HG03558 (cell line): ENCODE data around the gene ZBTB45.
"Not testable (repeated sequence)": the region's sequence is repeated elsewhere in the genome, so short reads cannot be mapped to it uniquely, and the experiment has no call there.

ENCODE experiments used
- ATAC-seq: cut with Tn5 transposase; IDR thresholded peaks from one replicate; pipeline ENCODE4 v1.9.1; 2021; ENCODE audit warnings: moderate number of reproducible peaks; ENCODE audit not compliant: unreplicated experiment; ENCODE audit errors: extremely low read depth

Gene ZBTB45

DNA sequence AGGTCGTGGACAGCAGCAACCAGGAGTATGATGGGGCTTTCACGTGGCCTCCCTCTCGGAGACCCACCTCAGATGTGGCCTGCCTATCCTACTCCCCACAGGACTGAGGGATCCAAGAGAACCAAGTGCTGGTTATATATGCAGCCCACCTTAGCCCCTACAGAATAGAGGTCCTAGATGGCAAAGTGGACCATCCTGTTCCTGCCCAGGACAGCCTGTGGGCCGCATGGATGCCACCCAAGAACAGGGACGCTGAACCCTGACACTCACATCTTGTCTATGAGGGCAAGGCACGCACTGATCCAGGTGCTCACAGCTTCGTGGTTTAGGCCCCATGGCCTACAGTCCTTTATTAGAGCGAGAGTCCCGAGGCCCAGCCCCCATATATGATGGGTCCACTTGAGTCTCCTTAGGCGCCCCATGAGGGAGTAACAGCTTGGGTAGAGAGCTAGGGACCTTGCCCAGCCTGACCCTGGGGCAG lies 6.4 kb downstream of the ZBTB45 start:
- ATAC-seq = no peak

- ATAC-seq = no peak
Measured at GRCh38 chr19:58511353-58512208, 8.0 kb downstream of the ZBTB45 start, which contains the start of gene SLC27A5. Gene SLC27A5 (minus strand): TSS chr19:58511992. CDS start chr19:58511955, 37 bp downstream.

GRCh38 chr19:58510084-58510862 lies 9.3 kb downstream of the ZBTB45 start:
- ATAC-seq = no peak

DNA sequence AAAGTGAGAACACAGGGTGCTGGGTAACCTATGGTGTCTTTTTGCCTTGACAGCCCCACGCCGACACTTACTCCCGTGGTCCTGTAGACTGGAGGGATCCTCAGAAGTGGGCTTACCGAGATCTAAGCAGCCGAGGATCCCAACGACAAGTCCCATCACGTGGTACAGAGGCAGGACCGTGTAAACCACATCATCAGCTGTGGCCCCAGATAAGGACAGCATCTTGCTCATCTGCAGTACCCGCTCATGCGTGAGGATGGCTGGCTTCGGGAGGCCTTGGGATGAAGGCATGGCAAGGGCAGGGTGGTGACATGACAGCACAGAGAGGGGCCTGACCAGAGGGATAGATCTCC lies 9.9 kb downstream of the ZBTB45 start:
- no peak for ATAC-seq

DNA sequence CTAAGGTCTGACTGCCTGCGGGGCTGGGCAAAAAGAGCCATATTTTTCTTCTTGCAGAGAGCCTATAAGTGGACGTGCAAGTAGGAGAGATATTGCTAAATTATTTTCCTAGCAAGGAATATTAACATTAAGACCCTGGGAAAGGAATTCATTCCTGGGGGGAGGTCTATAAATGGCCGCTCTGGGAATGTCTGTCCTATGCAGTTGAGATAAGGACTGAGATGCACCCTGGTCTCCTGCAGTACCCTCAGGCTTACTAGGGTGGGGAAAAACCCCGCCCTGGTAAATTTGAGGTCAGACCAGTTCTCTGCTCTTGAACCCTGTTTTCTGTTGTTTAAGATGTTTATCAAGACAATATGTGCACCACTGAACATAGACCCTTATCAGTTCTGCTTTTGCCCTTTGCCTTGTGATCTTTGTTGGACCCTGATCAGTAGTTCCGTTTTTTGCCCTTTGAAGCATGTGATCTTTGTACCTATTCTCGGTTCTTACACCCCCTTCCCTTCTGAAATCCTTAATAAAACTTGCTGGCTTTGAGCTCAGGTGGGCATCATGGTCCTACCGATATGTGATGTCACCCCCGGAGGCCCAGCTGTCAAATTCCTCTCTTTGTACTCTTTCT lies 11.9 kb downstream of the ZBTB45 start:
- ATAC-seq = not testable (repeated sequence)

DNA sequence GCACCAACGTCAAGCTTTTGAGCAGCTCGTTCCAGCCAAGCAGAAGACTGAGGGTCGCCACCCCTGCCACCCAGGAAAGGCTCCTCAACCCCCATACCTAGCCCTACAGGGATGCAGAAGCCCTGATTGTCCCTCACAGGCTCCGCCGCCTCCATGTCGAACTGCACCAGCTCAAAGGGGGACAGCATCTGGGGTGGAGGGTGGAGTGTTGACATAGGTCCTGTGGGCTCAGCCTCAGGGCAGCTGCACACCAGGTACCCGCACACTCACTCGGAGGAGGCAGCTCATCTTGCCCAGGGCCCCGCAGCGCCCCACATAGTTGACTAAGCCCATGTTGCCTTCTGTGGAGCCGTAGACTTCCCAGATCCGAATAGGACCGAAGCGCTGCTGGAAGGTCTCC lies 19.4 kb downstream of the ZBTB45 start:
- ATAC-seq = no peak

- ATAC-seq = peak; percentile 69
Measured at GRCh38 chr19:58499021-58499927, 20.3 kb downstream of the ZBTB45 start.

DNA sequence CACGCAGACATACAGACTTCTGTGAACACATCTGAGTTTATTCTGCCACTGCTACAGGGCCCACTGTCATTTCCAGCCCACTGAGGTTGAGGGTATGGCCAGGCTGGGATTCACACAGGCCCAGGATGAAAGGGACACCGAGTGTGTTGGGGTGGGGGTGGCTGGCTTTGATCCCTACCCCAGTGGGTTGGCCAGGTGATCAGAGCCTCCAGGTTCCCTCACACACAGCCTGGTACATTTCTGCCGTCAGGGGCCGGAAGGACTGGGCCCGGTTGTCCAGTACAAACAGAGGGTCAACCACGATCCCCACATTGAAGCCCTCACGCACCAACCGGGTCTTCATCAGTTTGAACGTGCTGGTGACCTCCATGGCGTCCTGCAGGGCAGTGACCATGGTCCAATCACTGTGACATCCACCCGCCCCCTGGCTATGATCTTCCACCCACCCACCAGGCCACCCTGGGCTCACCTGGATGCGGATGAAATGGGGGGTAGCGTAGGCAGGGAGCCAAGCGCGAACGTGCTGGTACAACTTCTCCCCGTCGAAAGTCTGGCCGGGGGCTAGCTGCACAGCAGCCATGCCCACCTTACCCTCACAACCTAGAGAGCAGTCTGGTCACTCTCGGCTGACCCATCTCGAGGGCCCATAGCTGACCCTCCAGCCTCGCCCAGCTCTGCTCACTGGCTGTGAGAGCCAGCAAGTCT lies 21.1 kb downstream of the ZBTB45 start:
- no peak for ATAC-seq

- ATAC-seq = no peak
Measured at GRCh38 chr19:58497634-58498170, 21.9 kb downstream of the ZBTB45 start.

DNA sequence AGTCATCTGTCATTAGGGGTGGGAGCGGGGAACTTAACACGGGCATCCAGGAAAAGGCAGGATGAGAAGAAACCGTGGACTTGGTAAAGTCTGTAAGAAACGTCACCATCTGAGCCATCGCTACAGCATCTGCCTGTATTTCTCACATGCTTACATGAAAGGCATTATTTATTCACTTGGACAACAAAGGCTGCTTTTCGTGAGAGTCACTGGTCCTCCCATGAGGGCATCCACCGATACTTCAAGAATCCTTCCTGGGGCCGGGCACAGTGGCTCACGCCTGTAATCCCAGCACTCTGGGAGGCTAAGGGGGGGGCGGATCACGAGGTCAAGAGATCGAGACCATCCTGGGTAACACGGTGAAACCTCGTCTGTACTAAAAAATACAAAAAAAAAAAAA lies 27.3 kb downstream of the ZBTB45 start:
- no peak for ATAC-seq

DNA sequence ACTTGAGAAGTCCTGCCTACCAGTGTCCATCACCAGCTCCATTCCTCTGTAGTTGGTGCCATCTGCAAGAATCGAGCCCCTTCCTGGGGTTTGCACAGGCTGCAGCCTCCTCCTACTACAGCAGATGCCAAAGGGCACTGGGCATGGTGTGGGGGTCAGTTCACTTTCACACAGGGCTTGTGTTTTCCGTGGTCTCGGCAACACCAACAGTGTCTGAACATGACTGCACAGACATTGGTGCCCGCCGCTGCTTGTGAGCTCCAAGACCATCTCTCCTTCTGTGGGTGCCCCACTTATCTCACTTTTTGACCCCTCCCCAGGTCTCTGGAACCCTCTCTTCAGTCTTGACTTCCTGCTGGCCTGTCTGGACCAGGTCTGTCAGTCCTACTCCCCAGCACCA lies 28.2 kb downstream of the ZBTB45 start:
- ATAC-seq = no peak

- not testable (repeated sequence) for ATAC-seq
Measured at GRCh38 chr19:58484349-58484748, 35.3 kb downstream of the ZBTB45 start.

- ATAC-seq = no peak
Measured at GRCh38 chr19:58483776-58484175, 35.8 kb downstream of the ZBTB45 start.

DNA sequence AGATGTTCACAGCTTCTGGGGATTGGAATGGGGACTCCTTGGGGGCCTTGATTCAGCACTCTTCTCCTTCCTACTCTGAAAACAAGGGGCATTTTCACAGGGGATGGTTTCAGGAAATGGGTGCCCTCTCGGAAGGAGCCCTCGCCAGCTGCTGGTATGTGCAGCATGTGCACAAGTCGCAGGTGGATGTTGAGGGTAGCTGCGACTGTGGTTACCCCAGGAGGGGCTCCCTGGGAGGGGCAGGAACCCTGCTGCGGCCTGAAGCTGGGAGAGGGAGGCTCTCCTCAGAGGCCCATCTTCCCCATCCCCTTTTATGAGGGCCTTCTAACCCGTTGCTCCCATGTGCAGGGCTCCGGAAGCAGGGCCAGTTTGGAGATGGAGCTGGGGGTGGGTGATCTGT lies 37.2 kb downstream of the ZBTB45 start:
- ATAC-seq = no peak

GRCh38 chr19:58480831-58481230 lies 38.8 kb downstream of the ZBTB45 start:
- ATAC-seq = no peak

- ATAC-seq = no peak
Measured at GRCh38 chr19:58480481-58480830, 39.2 kb downstream of the ZBTB45 start.

DNA sequence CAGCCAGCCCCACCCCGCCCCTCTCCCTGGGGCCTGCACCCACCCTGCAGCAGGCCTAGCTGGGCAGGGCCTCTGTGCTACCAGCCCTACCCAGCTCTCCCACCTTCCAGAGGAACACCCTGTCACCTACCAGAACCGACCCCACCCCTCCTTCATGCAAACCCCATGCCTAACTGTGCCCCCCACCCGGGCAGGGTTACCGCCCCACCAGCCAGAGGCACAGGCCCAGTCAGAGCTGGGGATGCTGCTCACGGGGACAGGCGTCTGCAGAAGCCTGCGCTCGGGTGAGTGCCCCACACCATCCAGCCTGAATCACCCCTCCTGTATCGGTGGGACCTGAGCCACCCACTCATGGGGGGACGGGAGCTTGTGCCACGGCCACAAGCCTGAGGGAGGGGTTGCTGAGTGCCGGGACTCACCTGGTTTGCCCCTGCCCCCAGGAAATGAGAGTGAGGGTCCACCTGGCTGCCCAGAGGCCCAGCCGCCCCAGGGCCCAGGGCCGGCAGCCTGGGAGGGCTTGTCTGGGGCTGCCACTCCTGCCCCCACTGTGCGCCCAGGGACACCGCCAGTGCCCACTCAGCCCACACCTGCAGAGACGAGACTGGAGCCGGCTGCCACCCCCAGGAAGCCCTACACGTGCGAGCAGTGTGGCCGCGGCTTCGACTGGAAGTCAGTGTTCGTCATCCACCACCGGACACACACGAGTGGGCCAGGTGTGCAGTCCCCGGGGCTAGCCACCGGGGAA lies 39.7 kb downstream of the ZBTB45 start:
- no peak for ATAC-seq

- no peak for ATAC-seq
Measured at GRCh38 chr19:58479303-58479702, 40.3 kb downstream of the ZBTB45 start.
